ENCODE data around the gene CNKSR2. TPM values are rescaled to one million over a fixed set of nuclear protein-coding genes. Genes with fewer than 3 reads are reported as not detected.

The CNKSR2 gene
- total and polyA plus RNA-seq, 2 of the 13 experiments (the other 11 are each of a cell fraction or from before 2014, with no cell fraction given) = not detected

GRCh38 chrX:21376636-21377035 lies 2.4 kb downstream of the CNKSR2 start:
- Histone ChIP-seq H3K36me3 (replicated peaks in 1 of 2; ENCODE audit: control insufficient read depth in 1 of 2, insufficient read depth in 2 of 2, low read length in 2 of 2) (no peaks in the 10 kb centered on the region), H3K4me2 (ENCODE audit: low read depth, low read length) (no peak overlapping the region), H3K4me1 (ENCODE audit: insufficient read depth, low read length) (no peaks in the 10 kb centered on the region), H3K9me3 (ENCODE audit: low read length) (no peaks in the 10 kb centered on the region), H4K20me1 (ENCODE audit: insufficient read depth, low read length) (no peaks in the 10 kb centered on the region), H3K27ac (ENCODE audit: extremely low read length, insufficient read depth, low read length) (no peak overlapping the region), H3K79me2 (ENCODE audit: insufficient read depth, low read length) (no peaks in the 10 kb centered on the region), H3K9ac (ENCODE audit: insufficient read depth, low read depth, low read length) (no peak overlapping the region), H3K27me3 (ENCODE audit: control insufficient read depth in 1 of 2, insufficient read depth in 2 of 2, low read length in 2 of 2) (no peaks in the 10 kb centered on the region; a peak in 1 of 5 replicates), H2AFZ (ENCODE audit: low read length) (no peak overlapping the region), H3K4me3 (replicated peaks in 1 of 3; ENCODE audit: insufficient read depth in 1 of 3, low read depth in 2 of 3, low read length in 3 of 3) (no peak overlapping the region)
- FAIRE-seq = no peak
- ATAC-seq = no peak
- BruUV-seq (replicated peaks) = no TSS peak
- ChIA-PET CTCF (ENCODE audit: low intra/inter-chr PET ratio, low total read pairs) (no interaction called here), POLR2A (no interaction called here)
- no peak for DNase-seq (ENCODE audit: low spot score)
- in situ Hi-C loops (cut with HindIII; ENCODE audit: extremely low pct_ligation_motif_present, low pct_unique_long_range_greater_than_20kb) = no loop called here
- 56% methylated on average over 2 of the region's 2 CpGs for WGBS (ENCODE audit: low lambda C conversion rate)
- intact Hi-C loops (cut with micrococcal nuclease; ENCODE audit: unreplicated experiment) = no loop called here
- TF ChIP-seq ZNF772 (CRISPR knock-in tag; IDR thresholded peaks at IDR 0.05) = no peak
- TF ChIP-seq TEF (CRISPR knock-in tag; IDR thresholded peaks at IDR 0.05) = no peak
- no peak for TF ChIP-seq ZNF160 (CRISPR knock-in tag; IDR thresholded peaks at IDR 0.05)
- TF ChIP-seq, protein P1, sequence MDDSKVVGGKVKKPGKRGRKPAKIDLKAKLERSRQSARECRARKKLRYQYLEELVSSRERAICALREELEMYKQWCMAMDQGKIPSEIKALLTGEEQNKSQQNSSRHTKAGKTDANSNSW (CRISPR knock-in tag; IDR thresholded peaks at IDR 0.05; ENCODE audit: borderline replicate concordance) = no peak
- no peak for TF ChIP-seq ZNF383 (CRISPR knock-in tag; IDR thresholded peaks at IDR 0.05; ENCODE audit: borderline replicate concordance)
- no peak for TF ChIP-seq ZEB1 (IDR thresholded peaks at IDR 0.05; ENCODE audit: insufficient replicate concordance, low read depth)
- no peak for TF ChIP-seq ISL2 (CRISPR knock-in tag; IDR thresholded peaks at IDR 0.05)
- no peak for TF ChIP-seq ZNF784 (CRISPR knock-in tag; IDR thresholded peaks at IDR 0.05; ENCODE audit: borderline replicate concordance)
- no peak for TF ChIP-seq HDAC6 (IDR thresholded peaks at IDR 0.05; ENCODE audit: low read depth, low read length)
- no peak for TF ChIP-seq NFE2 (CRISPR knock-in tag; IDR thresholded peaks at IDR 0.05)
- TF ChIP-seq RARA (CRISPR knock-in tag; IDR thresholded peaks at IDR 0.05) = no peak
- TF ChIP-seq ZNF318 (CRISPR knock-in tag; IDR thresholded peaks at IDR 0.05) = no peak
- TF ChIP-seq ZNF644 (CRISPR knock-in tag; IDR thresholded peaks at IDR 0.05; ENCODE audit: low read depth) = no peak

Data from HepG2 (cell line).